ENCODE results near the gene ASXL2.

- TF ChIP-seq POLR2A (IDR thresholded peaks at IDR 0.05): no peak
- TF ChIP-seq CTCF (IDR thresholded peaks at IDR 0.05 in 8 of 11, conservative IDR thresholded peaks at IDR 0.05 in 3 of 11): no peak
- TF ChIP-seq POLR2AphosphoS5 (IDR thresholded peaks at IDR 0.05): no peak
These were observed 149.7 kb downstream of the ASXL2 start for GRCh38 chr2:25728559-25728958.

Data from spleen (tissue), 7 donors.